Subcutaneous adipose tissue (tissue), 4 donors: ENCODE results near the gene GPR78. TPM values are rescaled to one million over a fixed set of nuclear protein-coding genes. Genes with fewer than 3 reads are reported as not detected.

Experiments
- CTCF ChIP-seq: fragments of 450-650 bp; IDR thresholded peaks from one replicate; pipeline ENCODE4 v1.5.1; 2016; ENCODE audit warnings: low read depth, mild to moderate bottlenecking, control low read depth, antibody characterized with exemption, moderate library complexity
- total RNA-seq, 4 donors: library from RNA; depleted of rRNA; stranded (reverse); fragments of >200 nt; gene quantifications; one replicate each; pipeline ENCODE4 v1.1.0, GENCODE V29; 2016

GPR78 gene
- total RNA-seq, 4 donors from 2014 or later, result not detected

- TF ChIP-seq CTCF, result no peak
Observed at GRCh38 chr4:8616831-8617230, 36.6 kb downstream of the GPR78 start.

- TF ChIP-seq CTCF, result no peak
Observed at GRCh38 chr4:8617486-8618040, 37.4 kb downstream of the GPR78 start.

- no peak for TF ChIP-seq CTCF
Observed at GRCh38 chr4:8618421-8618820, 38.2 kb downstream of the GPR78 start.

- no peak for TF ChIP-seq CTCF
Observed at GRCh38 chr4:8618961-8619720, 38.9 kb downstream of the GPR78 start.

Other genes starting within 250 kb of the GPR78 start
- 10 to 100 TPM; 12.2 to 33.7 (median 17.3) TPM for gene ACOX3, start 139.7 kb upstream of the GPR78 start, total RNA-seq
- gene TRMT44, start 139.6 kb upstream of the GPR78 start, total RNA-seq, result 10 to 100 TPM in 3 of 4 donors, 1 to 10 TPM in 1; 9.1 to 37.1 (median 22.5) TPM
- 1 to 10 TPM in 1 of 4 donors, under 1 TPM in 1, not detected in 2; 0.75 to 6.1 TPM for gene CPZ, start 12.4 kb downstream of the GPR78 start, total RNA-seq